ENCODE results near the gene ATP1B1. TPM values are rescaled to one million over a fixed set of nuclear protein-coding genes. Genes with fewer than 3 reads are reported as not detected.
A peak's percentile ranks its signal among the peaks of the same experiment; 100 is the strongest.

Gene ATP1B1
- total RNA-seq: 298 TPM
- long read RNA-seq, transcript ATP1B1-201 (6 exons, 1,883 nt): major isoform, 292 of 316 reads
- long read RNA-seq, partial matches to known transcripts: 6 of 316 reads
- long read RNA-seq, other reads (novel, unspliced or antisense): 18 of 316 reads

GRCh38 chr1:169106095-169106920 lies at the start of gene ATP1B1:
ATP1B1 (plus strand) TSS chr1:169106690; CDS start chr1:169106830, 140 bp downstream.
- DNase-seq: peak; percentile 94
- intact Hi-C loops (cut with micrococcal nuclease): loop anchor here (10.0 kb wide), 1 partner anchor 502 kb away; no protein-coding TSS in a partner anchor
- peak; percentile 86 for ATAC-seq

- intact Hi-C loops (cut with micrococcal nuclease): no loop called here
- ATAC-seq (no peak), DNase-seq (no peak)
Observed at GRCh38 chr1:169059421-169059820, 47.1 kb upstream of the ATP1B1 start.

- DNase-seq (no peak), ATAC-seq (peak; percentile 58)
- intact Hi-C loops (cut with micrococcal nuclease): no loop called here
Observed at GRCh38 chr1:169060043-169060722, 46.3 kb upstream of the ATP1B1 start.

GRCh38 chr1:169060919-169061639 lies 45.4 kb upstream of the ATP1B1 start:
- no peak for DNase-seq
- intact Hi-C loops (cut with micrococcal nuclease): no loop called here
- peak; percentile 79 for ATAC-seq

GRCh38 chr1:169062152-169062551 lies 44.3 kb upstream of the ATP1B1 start:
- intact Hi-C loops (cut with micrococcal nuclease): no loop called here
- no peak for ATAC-seq
- DNase-seq: no peak

GRCh38 chr1:169064103-169064502 lies 42.4 kb upstream of the ATP1B1 start:
- no peak for DNase-seq
- ATAC-seq: no peak
- intact Hi-C loops (cut with micrococcal nuclease): no loop called here

- ATAC-seq (peak; percentile 65), DNase-seq (peak; percentile 33)
Observed at GRCh38 chr1:169070547-169070946, 35.9 kb upstream of the ATP1B1 start.

GRCh38 chr1:169070958-169071357 lies 35.5 kb upstream of the ATP1B1 start:
- DNase-seq (no peak), ATAC-seq (no peak)
- intact Hi-C loops (cut with micrococcal nuclease): no loop called here

More at GRCh38 chr1:169070547-169070946, 35.9 kb upstream of the ATP1B1 start:
- intact Hi-C loops (cut with micrococcal nuclease): no loop called here

GRCh38 chr1:169072945-169073725 lies 33.4 kb upstream of the ATP1B1 start:
- ATAC-seq (no peak), DNase-seq (no peak)

GRCh38 chr1:169078163-169078883 lies 28.2 kb upstream of the ATP1B1 start:
- intact Hi-C loops (cut with micrococcal nuclease): no loop called here
- DNase-seq (no peak), ATAC-seq (no peak)

More at GRCh38 chr1:169072945-169073725, 33.4 kb upstream of the ATP1B1 start:
- intact Hi-C loops (cut with micrococcal nuclease): no loop called here

- intact Hi-C loops (cut with micrococcal nuclease): no loop called here
- DNase-seq (no peak), ATAC-seq (no peak)
Observed at GRCh38 chr1:169081503-169082123, 24.9 kb upstream of the ATP1B1 start.

- no peak for DNase-seq
- ATAC-seq: no peak
- intact Hi-C loops (cut with micrococcal nuclease): no loop called here
Observed at GRCh38 chr1:169085911-169086310, 20.6 kb upstream of the ATP1B1 start.

- DNase-seq: no peak
- ATAC-seq: peak; percentile 82
- intact Hi-C loops (cut with micrococcal nuclease): no loop called here
Observed at GRCh38 chr1:169086603-169087455, 19.7 kb upstream of the ATP1B1 start.

- DNase-seq (no peak), ATAC-seq (no peak)
- intact Hi-C loops (cut with micrococcal nuclease): no loop called here
Observed at GRCh38 chr1:169087876-169088275, 18.6 kb upstream of the ATP1B1 start.

GRCh38 chr1:169089776-169090175 lies 16.7 kb upstream of the ATP1B1 start:
- DNase-seq: no peak
- no peak for ATAC-seq

GRCh38 chr1:169090308-169090899 lies 16.1 kb upstream of the ATP1B1 start:
- ATAC-seq (no peak), DNase-seq (no peak)
- intact Hi-C loops (cut with micrococcal nuclease): no loop called here

More at GRCh38 chr1:169089776-169090175, 16.7 kb upstream of the ATP1B1 start:
- intact Hi-C loops (cut with micrococcal nuclease): no loop called here

All from left ventricle myocardium superior (tissue), 1 donor.